Thyroid gland (tissue), 4 donors: ENCODE data around the gene SURF2. TPM values are rescaled to one million over a fixed set of nuclear protein-coding genes. Genes with fewer than 3 reads are reported as not detected.
"Not testable (repeated sequence)": the region's sequence is repeated elsewhere in the genome, so short reads cannot be mapped to it uniquely, and the experiment has no call there.

ENCODE experiments used
- DNase-seq, 2 donors: peaks; one replicate each; pipeline ENCODE4 v3.0.0-alpha.2; 2019
- H3K27ac ChIP-seq, 3 donors: fragments of 200-600 bp; sonication (generic); 1 replicate in 2 of 3; 2 replicates in 1 of 3; pipeline ENCODE4 v1.5.1; 2016 to 2019; ENCODE audit warnings: mild to moderate bottlenecking in 1 of 3, moderate library complexity in 1 of 3
- H3K27me3 ChIP-seq: fragments of 200-600 bp; sonication (generic); one replicate; pipeline ENCODE4 v1.5.1; 2019
- H3K36me3 ChIP-seq, 2 donors: fragments of 200-600 bp; sonication (generic); one replicate each; pipeline ENCODE4 v1.5.1; 2016 to 2019
- H3K4me1 ChIP-seq, 2 donors: fragments of 200-600 bp; sonication (generic); one replicate each; pipeline ENCODE4 v1.5.1; 2017 to 2019
- H3K4me3 ChIP-seq, 3 donors: fragments of 200-600 bp; sonication (generic); replicated peaks in 1 of 3; 1 replicate in 2 of 3; 2 replicates in 1 of 3; pipeline ENCODE4 v1.5.1; 2016; ENCODE audit warnings: mild to moderate bottlenecking in 1 of 3
- H3K9me3 ChIP-seq: fragments of 200-600 bp; sonication (generic); one replicate; pipeline ENCODE4 v1.5.1; 2017
- POLR2A ChIP-seq, 2 donors: fragments of 450-650 bp; IDR thresholded peaks; one replicate each; pipeline ENCODE4 v1.6.1; 2017; ENCODE audit warnings: antibody characterized with exemption in 2 of 2, mild to moderate bottlenecking in 2 of 2, moderate library complexity in 1 of 2
- WGBS, 2 donors: methylation state at CpG; one replicate each; pipeline ENCODE4 v1.1.5; 2017; 5-methylcytosine and 5-hydroxymethylcytosine counted together
- intact Hi-C: fragments of 100-400 bp; cut with DNase I; formaldehyde crosslinking; loops from one replicate; pipeline ENCODE4 v1.15.1; 2023
- total RNA-seq, 4 donors: library from RNA; depleted of rRNA; stranded (reverse); fragments of >200 nt; gene quantifications; one replicate each; pipeline ENCODE4 v1.2.3, GENCODE V29; 2016
- TF ChIP-seq, protein P1 (sequence below), 6 experiments: fragments of 200-600 bp in 3 of 6; fragments of 450-650 bp in 3 of 6; sonication (generic) in 3 of 6; IDR thresholded peaks; one replicate each; pipeline ENCODE4 v1.5.1; 2016 to 2019; ENCODE audit warnings: antibody characterized with exemption in 6 of 6, mild to moderate bottlenecking in 2 of 6, inconsistent platforms in 1 of 6, moderate library complexity in 1 of 6

The SURF2 gene
- total RNA-seq, 4 donors from 2014 or later, result 26.2 to 42.7 (median 31.6) TPM

- H3K4me3 ChIP-seq, result no peak overlapping the region
- H3K36me3 ChIP-seq, result peaks cover 25% of the 10 kb centered on the region in 2 donors
- no peaks in the 10 kb centered on the region for H3K27me3 ChIP-seq
- no peaks in the 10 kb centered on the region for H3K9me3 ChIP-seq
- H3K4me1 ChIP-seq, result peaks cover 8 to 16% of the 10 kb centered on the region in 2 donors
- TF ChIP-seq POLR2A (IDR thresholded peaks at IDR 0.05), result no peak
- TF ChIP-seq, protein P1, sequence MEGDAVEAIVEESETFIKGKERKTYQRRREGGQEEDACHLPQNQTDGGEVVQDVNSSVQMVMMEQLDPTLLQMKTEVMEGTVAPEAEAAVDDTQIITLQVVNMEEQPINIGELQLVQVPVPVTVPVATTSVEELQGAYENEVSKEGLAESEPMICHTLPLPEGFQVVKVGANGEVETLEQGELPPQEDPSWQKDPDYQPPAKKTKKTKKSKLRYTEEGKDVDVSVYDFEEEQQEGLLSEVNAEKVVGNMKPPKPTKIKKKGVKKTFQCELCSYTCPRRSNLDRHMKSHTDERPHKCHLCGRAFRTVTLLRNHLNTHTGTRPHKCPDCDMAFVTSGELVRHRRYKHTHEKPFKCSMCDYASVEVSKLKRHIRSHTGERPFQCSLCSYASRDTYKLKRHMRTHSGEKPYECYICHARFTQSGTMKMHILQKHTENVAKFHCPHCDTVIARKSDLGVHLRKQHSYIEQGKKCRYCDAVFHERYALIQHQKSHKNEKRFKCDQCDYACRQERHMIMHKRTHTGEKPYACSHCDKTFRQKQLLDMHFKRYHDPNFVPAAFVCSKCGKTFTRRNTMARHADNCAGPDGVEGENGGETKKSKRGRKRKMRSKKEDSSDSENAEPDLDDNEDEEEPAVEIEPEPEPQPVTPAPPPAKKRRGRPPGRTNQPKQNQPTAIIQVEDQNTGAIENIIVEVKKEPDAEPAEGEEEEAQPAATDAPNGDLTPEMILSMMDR (IDR thresholded peaks at IDR 0.05), result no peak
- no peak for DNase-seq
- H3K27ac ChIP-seq, result peak overlapping the region in 2 of 3 donors; percentile 8 to 33
- 89 to 92% methylated on average over 10 of the region's 10 CpGs for WGBS, 2 donors
- intact Hi-C loops, result no loop called here
Measured at GRCh38 chr9:133327834-133328484, 28.4 kb upstream of the SURF2 start.

DNA sequence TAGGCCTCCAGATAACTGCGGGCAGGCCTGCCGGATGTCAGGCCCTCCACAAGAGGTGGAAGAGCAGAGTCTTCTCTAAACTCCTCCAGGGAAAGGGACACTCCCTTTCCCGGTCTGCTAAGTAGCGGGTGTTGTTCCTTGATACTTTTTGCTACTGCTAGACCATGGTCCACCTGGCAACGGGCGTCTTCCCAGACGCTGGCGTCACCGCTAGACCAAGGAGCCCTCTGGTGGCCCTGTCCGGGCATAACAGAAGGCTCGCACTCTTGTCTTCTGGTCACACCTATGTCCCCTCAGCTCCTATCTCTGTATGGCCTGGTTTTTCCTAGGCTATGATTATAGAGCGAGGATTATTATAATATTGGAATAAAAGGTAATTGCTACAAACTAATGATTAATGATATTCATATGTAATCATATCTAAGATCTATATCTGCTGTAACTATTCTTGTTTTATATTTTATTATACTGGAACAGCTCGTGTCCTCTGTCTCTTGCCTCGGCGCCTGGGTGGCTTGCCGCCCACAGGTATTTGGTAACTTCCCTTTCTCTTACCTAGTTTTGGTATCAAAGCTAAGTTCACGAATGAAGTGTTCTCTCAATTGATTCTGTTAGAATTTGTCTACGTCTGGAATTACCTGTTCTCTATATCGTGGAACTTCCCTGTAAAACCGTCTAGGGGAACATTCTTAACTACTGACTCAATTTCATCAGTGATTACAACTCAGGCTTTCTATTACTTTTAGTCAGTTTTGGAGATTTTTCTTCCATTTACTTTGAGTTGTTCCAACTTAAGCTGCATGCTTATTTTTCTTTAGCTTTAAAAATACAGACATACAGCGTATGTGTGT is 26.8 kb upstream of the SURF2 start:
- H3K4me1 ChIP-seq, result peaks cover 12 to 23% of the 10 kb centered on the region in 2 donors
- DNase-seq, result peak; percentile 75 to 77
- H3K27me3 ChIP-seq, H3K9me3 ChIP-seq, H3K4me3 ChIP-seq, H3K27ac ChIP-seq: not testable (repeated sequence)
- peaks cover 39 to 40% of the 10 kb centered on the region in 2 donors for H3K36me3 ChIP-seq
- intact Hi-C loops, result loop anchor here (5.0 kb wide), 1 partner anchor 142 kb away; no protein-coding TSS in a partner anchor
- WGBS, 2 donors, result 52 to 60% methylated on average over 21 of the region's 21 CpGs
- TF ChIP-seq, protein P1 (IDR thresholded peaks at IDR 0.05), result peak; percentile 63 to 90 (median 78)

GRCh38 chr9:133331221-133331620 is 25.1 kb upstream of the SURF2 start:
- DNase-seq, result no peak
- Histone ChIP-seq H3K36me3 (peaks cover 39 to 40% of the 10 kb centered on the region in 2 donors), H3K4me1 (peaks cover 18 to 33% of the 10 kb centered on the region in 2 donors), H3K9me3 (no peaks in the 10 kb centered on the region), H3K4me3 (no peak overlapping the region), H3K27me3 (no peaks in the 10 kb centered on the region), H3K27ac (no peak overlapping the region)
- WGBS, 2 donors, result 90 to 94% methylated on average over 19 of the region's 19 CpGs
- intact Hi-C loops, result loop anchor here (5.0 kb wide), 1 partner anchor 144 kb away; no protein-coding TSS in a partner anchor
- TF ChIP-seq POLR2A (IDR thresholded peaks at IDR 0.05), result no peak
- TF ChIP-seq, protein P1 (IDR thresholded peaks at IDR 0.05), result no peak

DNA sequence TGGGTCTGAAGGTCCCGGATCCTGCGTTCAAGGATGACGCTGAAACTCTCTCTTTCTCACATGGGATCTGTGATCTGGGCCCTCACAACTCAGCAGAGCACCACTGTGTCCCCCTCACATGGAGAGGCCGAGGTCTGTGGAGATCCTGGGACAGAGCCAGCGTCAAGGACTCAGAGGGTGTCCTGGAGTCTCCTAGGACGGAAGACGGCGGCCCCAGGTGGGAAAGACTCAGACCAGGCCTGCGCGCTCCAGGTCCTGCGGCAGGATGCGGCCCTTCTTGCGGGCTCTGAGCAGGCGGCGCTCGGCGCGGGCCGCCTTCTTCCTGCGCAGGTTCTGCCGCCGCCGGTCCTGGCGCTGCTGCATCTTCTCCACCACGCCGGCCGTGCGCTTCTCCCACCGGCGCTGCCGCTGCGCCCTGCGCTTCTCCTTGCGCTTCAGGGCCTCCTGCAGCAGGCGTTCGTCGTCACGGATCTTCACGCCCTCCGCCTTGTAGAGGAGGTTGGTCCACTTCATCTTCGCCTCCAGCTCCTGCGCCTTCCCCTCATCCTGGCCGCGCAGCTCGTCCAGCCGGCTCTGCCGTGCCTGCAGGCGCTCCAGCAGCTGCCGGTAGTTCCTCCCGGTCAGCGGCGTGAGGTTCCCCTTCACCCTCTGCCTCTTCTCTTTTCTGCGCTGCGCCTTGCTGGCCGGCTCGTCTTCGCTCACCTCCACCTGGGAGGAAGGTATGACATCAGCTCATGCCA is 24.5 kb upstream of the SURF2 start:
- peaks cover 39 to 40% of the 10 kb centered on the region in 2 donors for H3K36me3 ChIP-seq
- WGBS, 2 donors, result 97 to 98% methylated on average over 57 of the region's 57 CpGs
- H3K4me3 ChIP-seq, result no peak overlapping the region
- H3K4me1 ChIP-seq, result peaks cover 16 to 38% of the 10 kb centered on the region in 2 donors
- no peak overlapping the region for H3K27ac ChIP-seq
- no peaks in the 10 kb centered on the region for H3K27me3 ChIP-seq
- H3K9me3 ChIP-seq, result no peaks in the 10 kb centered on the region
- TF ChIP-seq, protein P1 (IDR thresholded peaks at IDR 0.05), result no peak
- no peak for TF ChIP-seq POLR2A (IDR thresholded peaks at IDR 0.05)
- intact Hi-C loops, result loop anchor here (5.0 kb wide), 1 partner anchor 145 kb away; no protein-coding TSS in a partner anchor
- no peak for DNase-seq
